Gastroesophageal sphincter (tissue), 2 donors: Measurements from ENCODE around the gene ZNF19.

Source experiments
- POLR2A ChIP-seq, 2 donors: fragments of 450-650 bp; IDR thresholded peaks; one replicate each; pipeline ENCODE4 v1.6.1; 2017; ENCODE audit warnings: antibody characterized with exemption in 2 of 2, mild to moderate bottlenecking in 2 of 2, moderate library complexity in 1 of 2
- POLR2AphosphoS5 ChIP-seq: sonication (generic); formaldehyde crosslinking; IDR thresholded peaks from one replicate; pipeline ENCODE4 v1.6.1; 2017; ENCODE audit warnings: antibody characterized with exemption

- TF ChIP-seq POLR2A (IDR thresholded peaks at IDR 0.05) (no peak), POLR2AphosphoS5 (no peak)
Observed at GRCh38 chr16:71436473-71436872, 52.7 kb downstream of the ZNF19 start.
